Measurements from ENCODE around the gene AXDND1.
A peak's percentile ranks its signal among the peaks of the same experiment; 100 is the strongest.
"Not testable (repeated sequence)": the region's sequence is repeated elsewhere in the genome, so short reads cannot be mapped to it uniquely, and the experiment has no call there.

AXDND1 gene

GRCh38 chr1:179445593-179445992, 79.8 kb downstream of the AXDND1 start:
- no peak for DNase-seq (ENCODE audit: low read depth, low spot score)
- POLR2A ChIA-PET, result no interaction called here
- TF ChIP-seq CTCF (IDR thresholded peaks at IDR 0.05; ENCODE audit: insufficient read depth, low read length, missing control alignments), result no peak

GRCh38 chr1:179447489-179447888, 81.7 kb downstream of the AXDND1 start:
- no peak for DNase-seq (ENCODE audit: low read depth, low spot score)

More at GRCh38 chr1:179445593-179445992, 79.8 kb downstream of the AXDND1 start:
- no peak overlapping the region for H3K4me3 ChIP-seq (ENCODE audit: low read depth, low read length)
- CTCF ChIA-PET, result no interaction called here

GRCh38 chr1:179448437-179449149, 82.8 kb downstream of the AXDND1 start:
- ChIA-PET POLR2A (no interaction called here), CTCF (interaction anchor here (1.4 to 3.3 kb wide), 2 partner anchors 52 to 197 kb away, joined by 3 to 13 read pairs; no protein-coding TSS in a partner anchor)
- no peak for DNase-seq (ENCODE audit: low read depth, low spot score)
- TF ChIP-seq CTCF (IDR thresholded peaks at IDR 0.05; ENCODE audit: insufficient read depth, low read length, missing control alignments), result no peak
- H3K4me3 ChIP-seq (ENCODE audit: low read depth, low read length), result no peak overlapping the region

More at GRCh38 chr1:179447489-179447888, 81.7 kb downstream of the AXDND1 start:
- POLR2A ChIA-PET, result no interaction called here
- TF ChIP-seq CTCF (IDR thresholded peaks at IDR 0.05; ENCODE audit: insufficient read depth, low read length, missing control alignments), result peak; percentile 10
- no peak overlapping the region for H3K4me3 ChIP-seq (ENCODE audit: low read depth, low read length)
- CTCF ChIA-PET, result interaction anchor here (1.4 to 3.3 kb wide), 2 partner anchors 51 to 196 kb away, joined by 3 to 13 read pairs; no protein-coding TSS in a partner anchor

GRCh38 chr1:179459606-179460206, 93.9 kb downstream of the AXDND1 start:
- CTCF ChIA-PET; POLR2A ChIA-PET; H3K4me3 ChIP-seq (ENCODE audit: low read depth, low read length); DNase-seq (ENCODE audit: low read depth, low spot score): not testable (repeated sequence)

- POLR2A ChIA-PET; DNase-seq (ENCODE audit: low read depth, low spot score); H3K4me3 ChIP-seq (ENCODE audit: low read depth, low read length); CTCF ChIA-PET: not testable (repeated sequence)
Observed at GRCh38 chr1:179465661-179466060, 99.9 kb downstream of the AXDND1 start.

DNA sequence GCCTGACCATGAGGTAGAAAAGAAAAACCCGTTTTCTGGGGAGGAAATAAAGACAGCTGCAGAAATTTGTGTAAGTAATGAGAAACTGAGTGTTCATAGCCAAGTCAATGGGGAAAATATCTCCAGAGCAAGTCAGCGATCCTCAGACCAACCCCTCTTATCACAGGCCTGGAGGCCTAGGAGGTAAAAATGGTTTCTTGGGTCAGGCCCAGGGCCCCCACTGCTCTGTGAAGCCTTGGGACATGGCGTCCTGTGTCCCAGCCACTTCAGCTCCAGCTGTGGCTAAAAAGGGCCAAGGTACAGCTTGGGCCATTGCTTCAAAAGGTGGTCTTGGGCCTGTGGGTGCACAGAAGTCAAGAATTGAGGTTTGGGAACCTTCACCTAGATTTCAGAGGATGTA, 108.9 kb downstream of the AXDND1 start:
- H3K4me3 ChIP-seq (ENCODE audit: low read depth, low read length), result no peak overlapping the region
- POLR2A ChIA-PET, result no interaction called here
- CTCF ChIA-PET, result no interaction called here
- DNase-seq (ENCODE audit: low read depth, low spot score), result no peak
- no peak for TF ChIP-seq CTCF (IDR thresholded peaks at IDR 0.05; ENCODE audit: insufficient read depth, low read length, missing control alignments)

GRCh38 chr1:179476484-179476883, 110.7 kb downstream of the AXDND1 start:
- H3K4me3 ChIP-seq (ENCODE audit: low read depth, low read length), result no peak overlapping the region
- DNase-seq (ENCODE audit: low read depth, low spot score), result no peak
- CTCF ChIA-PET, result no interaction called here
- POLR2A ChIA-PET, result no interaction called here
- TF ChIP-seq CTCF (IDR thresholded peaks at IDR 0.05; ENCODE audit: insufficient read depth, low read length, missing control alignments), result no peak
